Middle frontal gyrus (tissue), 1 donor: ENCODE measurements around the gene ACVR1.
"Not testable (repeated sequence)": the region's sequence is repeated elsewhere in the genome, so short reads cannot be mapped to it uniquely, and the experiment has no call there.

Experiments used
- DNase-seq: peaks from one replicate; pipeline ENCODE4 v3.0.0-alpha.2; 2015; ENCODE audit warnings: low spot score; ENCODE audit errors: extremely low spot score

The ACVR1 gene

DNA sequence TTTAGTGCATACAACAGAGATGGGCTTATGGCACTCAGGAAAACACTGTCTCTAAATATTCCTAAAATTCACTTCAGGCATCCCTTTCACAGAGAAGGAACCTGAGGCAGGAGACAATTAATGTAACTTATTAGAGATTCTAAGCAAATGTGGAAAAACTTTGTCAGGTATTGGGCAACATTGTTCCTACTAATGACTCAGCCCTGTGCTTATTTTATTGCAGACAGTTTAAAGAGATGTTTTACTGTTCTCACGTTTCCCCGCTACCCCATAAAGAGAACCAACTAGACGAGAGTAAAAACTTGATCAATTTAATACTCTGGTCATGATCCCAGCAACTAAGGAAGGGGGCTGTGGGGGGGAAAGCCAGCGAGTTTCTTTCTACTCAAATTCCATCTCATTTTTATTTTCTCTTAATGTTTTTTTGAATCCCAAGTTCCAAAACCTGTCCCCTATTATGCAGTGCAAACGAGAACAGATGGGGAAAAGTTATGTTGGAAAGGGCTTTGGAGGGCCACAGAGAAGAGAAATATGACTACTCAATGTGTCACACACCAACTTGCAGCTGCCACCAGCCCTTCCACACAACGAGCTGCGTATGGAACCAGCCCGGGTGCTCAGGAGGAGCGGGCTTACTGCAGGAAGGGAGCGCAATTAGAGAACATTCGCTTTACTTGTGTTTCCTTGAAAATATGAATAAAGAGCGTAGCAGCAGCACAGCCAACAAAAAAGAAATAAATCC is 18.7 kb upstream of the ACVR1 start:
- DNase-seq, result no peak

DNA sequence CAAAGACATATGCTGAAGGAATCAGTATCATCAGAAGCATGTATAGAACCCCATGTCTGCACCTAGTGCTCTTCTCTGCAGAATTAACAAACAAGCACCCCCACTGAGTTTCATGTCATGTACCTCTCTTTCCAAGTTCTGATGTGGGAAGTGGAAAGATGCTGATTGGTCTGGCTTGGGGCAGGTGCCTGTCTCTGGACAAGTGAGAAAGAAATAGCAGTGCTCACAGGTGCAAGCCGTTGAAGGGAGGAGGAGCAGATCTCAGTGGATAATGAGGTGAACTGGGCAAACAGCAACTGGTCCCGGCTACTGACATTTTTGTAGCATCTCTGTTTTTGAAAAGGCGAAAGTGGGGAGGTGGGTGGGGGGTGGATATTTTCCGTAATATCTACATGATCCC is 17.5 kb upstream of the ACVR1 start:
- DNase-seq, result no peak

GRCh38 chr2:157891643-157892041 is 15.5 kb upstream of the ACVR1 start:
- no peak for DNase-seq

GRCh38 chr2:157890969-157891642 is 15.0 kb upstream of the ACVR1 start:
- no peak for DNase-seq

GRCh38 chr2:157887946-157888345 is 11.8 kb upstream of the ACVR1 start:
- no peak for DNase-seq

GRCh38 chr2:157884533-157884932 is 8.4 kb upstream of the ACVR1 start:
- not testable (repeated sequence) for DNase-seq

- no peak for DNase-seq
Observed at GRCh38 chr2:157880927-157881326, 4.8 kb upstream of the ACVR1 start.

DNA sequence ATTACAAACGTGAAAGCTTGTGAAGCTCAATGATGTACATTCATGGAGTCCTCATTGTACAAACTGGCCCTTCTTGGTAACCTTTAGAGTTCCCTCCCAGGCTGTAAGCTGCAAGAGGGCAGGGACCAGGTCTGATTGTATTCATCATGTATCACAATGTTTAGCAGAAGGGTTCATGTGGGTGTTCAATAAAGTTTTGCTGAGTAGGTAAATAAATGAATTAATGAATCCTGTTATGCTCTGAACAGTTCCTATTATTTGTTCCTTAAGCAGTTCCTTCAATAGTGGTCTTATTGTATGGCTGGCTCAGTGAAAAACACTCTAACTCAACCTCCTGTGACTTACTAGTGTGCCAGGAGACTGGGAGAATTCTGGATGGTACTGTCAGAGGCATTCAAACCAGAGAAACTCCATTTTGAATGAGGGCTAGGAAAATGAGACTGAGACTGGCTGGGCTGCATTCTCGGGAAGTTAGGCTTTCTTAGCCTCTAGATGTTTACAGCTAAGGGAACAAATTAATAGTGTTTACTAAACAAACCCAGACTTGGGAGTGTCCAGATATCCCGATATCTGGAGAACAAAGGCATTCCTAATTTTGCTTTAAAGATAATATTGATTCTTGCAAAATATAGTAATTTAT is 1.8 kb upstream of the ACVR1 start:
- DNase-seq, result no peak

- no peak for DNase-seq
Observed at GRCh38 chr2:157876786-157877138, 632 bp upstream of the ACVR1 start.

- DNase-seq, result no peak
Observed at GRCh38 chr2:157875641-157876065, 477 bp downstream of the ACVR1 start.

- DNase-seq, result no peak
Observed at GRCh38 chr2:157874997-157875640, 1.0 kb downstream of the ACVR1 start.

DNA sequence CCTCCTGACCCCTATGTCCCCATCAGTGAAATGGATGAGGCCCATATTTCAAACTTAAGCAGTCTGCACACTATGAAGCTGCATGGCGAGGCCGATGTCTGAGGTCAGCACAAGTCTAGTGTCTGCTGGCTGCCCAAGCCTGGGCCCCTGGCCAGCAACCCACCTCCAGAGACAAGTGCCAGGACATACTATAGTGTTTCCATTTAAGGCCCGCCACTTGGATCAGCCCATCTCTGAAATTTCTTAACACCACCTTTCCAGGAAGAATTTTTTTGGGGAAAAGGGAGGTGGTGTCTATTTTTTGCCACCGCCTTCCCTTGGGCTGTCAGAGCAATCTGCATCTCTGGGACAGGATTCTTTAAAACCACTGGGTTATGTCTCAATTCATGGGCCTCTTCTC is 1.8 kb downstream of the ACVR1 start:
- DNase-seq, result no peak

DNA sequence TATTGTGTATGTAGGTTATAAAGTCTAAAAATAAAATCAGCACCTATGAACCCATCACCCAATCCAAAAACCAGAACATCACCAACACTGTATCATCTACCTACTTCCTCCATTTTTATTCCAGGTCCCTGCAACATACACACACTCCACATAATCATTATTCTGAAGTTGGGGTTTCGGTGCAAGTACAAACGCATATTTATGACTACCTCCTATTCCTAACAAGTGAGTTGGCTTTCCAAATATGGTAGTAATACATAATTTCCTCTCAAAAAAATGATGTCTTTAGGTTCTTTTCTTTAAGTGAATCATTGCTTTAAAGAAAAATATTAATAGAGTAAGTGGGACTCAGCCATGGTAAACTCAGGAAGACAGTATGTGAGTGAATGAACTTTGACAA is 3.3 kb downstream of the ACVR1 start:
- no peak for DNase-seq

DNA sequence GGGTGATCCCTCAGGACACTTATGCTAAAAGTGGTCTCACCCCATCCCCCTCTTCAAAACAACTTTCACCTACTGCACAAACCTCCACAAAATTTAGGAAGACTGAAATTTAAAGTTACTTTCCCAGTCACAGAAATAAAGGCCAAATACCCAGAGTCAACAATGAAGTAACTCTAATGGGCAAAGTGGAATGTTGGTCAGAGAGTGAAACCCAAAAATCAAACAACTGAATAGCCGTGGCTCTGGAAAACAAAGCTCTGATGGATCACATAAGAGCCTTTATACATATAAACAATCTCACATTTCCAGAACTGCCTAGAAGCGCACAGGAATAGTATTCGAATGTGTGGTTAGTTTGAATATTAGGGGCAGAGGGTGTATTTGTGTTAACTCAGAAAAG is 4.7 kb downstream of the ACVR1 start:
- DNase-seq, result no peak

GRCh38 chr2:157868993-157869392 is 7.1 kb downstream of the ACVR1 start:
- DNase-seq, result no peak

DNA sequence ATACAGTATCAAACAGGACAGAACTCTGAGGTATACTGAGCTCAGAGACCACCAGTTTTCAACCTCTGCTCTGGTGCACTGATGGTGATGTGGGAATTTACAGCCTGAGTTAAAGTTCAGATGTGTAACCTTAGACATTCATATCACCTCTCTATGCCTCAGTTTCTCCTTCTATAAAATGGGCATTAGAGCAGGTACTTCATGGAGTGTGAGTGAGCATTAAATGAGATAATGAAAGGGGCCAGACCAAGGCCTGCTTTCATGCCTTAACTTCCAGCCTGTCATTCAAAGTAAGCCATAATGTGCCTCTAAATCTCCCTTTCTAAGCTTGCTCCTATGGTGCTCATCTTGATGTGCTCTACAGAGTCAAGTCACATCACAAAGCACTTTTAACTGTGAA is 8.4 kb downstream of the ACVR1 start:
- no peak for DNase-seq

GRCh38 chr2:157866666-157867642 is 9.2 kb downstream of the ACVR1 start:
- no peak for DNase-seq

DNA sequence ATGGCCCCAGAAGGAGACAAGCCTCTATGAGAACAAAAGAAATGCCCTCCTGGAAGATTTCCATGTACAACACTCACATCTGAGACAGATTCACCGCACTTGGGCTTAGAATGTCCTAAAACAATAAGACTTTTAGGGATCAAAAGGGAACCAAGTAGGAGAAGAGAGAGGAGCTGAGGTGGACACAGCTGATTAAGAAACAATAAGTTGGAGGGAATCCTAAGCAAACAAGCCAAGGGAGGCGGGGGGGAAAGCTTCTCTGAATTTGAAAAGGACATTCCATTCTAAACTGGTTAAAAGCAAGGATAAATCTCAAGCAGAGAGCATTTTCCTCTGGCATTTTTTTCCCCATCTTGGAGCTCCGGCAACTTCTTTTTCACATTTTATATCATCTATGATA is 9.9 kb downstream of the ACVR1 start:
- no peak for DNase-seq

DNA sequence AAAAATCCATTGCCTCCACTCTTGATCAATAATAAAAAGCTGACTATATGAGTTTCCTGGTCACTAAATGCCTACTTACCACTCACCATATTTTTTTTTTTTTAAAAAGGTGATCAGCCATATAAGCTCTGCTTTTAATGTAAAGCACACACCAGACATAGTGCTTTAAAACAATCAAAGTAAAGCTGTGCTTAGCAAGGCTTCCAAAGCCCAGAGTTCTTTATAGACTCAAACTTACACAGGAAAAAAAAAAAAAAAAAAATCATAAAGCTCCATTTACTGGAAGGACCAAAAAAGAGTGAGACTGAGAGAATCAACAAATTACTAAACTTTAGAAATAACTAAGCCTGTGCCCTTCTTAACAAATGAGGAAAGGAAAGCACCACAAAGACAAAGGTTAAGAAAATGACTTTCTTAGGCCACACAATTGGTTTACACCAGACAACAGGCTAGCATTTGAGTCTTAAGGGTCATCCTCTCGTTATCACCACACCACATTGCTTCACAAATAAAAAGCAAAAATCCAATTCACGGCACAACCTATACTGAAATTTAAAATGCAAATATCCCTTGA is 11.2 kb downstream of the ACVR1 start:
- no peak for DNase-seq

- DNase-seq, result no peak
Observed at GRCh38 chr2:157858846-157859245, 17.3 kb downstream of the ACVR1 start.

DNA sequence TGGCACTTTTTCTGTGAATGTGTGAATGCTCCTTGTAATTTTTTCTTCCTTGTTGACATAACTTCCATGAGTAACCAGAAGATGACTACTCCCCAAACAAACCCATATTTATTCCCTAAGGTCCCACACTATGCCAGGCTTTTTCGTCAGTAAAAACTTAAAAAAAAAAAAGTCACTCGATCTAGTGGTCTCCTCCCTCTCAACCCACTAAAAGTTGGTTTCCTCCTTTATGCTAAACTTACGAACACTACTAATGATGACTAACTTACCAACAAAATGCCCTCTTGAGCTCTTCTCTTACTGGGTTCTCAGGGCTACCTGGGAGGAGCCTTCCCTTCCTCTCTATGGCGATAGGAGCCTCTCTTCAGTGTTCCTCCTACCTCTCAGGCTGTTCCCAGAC is 18.2 kb downstream of the ACVR1 start:
- DNase-seq, result no peak
